Tibial nerve (tissue), 4 donors: ENCODE data around the gene KLRF2. TPM values are rescaled to one million over a fixed set of nuclear protein-coding genes. Genes with fewer than 3 reads are reported as not detected.

ENCODE experiments used
- DNase-seq, 2 donors: peaks; one replicate each; pipeline ENCODE4 v3.0.0-alpha.2; 2019; ENCODE audit warnings: low spot score in 2 of 2
- H3K27ac ChIP-seq, 4 donors: fragments of 200-600 bp; sonication (generic) in 3 of 4; one replicate each; pipeline ENCODE4 v1.5.1; 2017 to 2019; ENCODE audit warnings: mild to moderate bottlenecking in 1 of 4
- H3K27me3 ChIP-seq, 2 donors: fragments of 200-600 bp; sonication (generic) in 1 of 2; one replicate each; pipeline versions ENCODE4 v1.5.1 to v1.6.0; 2017 to 2019
- H3K36me3 ChIP-seq, 3 donors: fragments of 200-600 bp; sonication (generic); one replicate each; pipeline ENCODE4 v1.5.1; 2018 to 2019
- H3K4me1 ChIP-seq, 4 donors: fragments of 200-600 bp; sonication (generic) in 3 of 4; one replicate each; pipeline ENCODE4 v1.5.1; 2017 to 2019
- H3K4me3 ChIP-seq, 4 donors: fragments of 200-600 bp; sonication (generic) in 3 of 4; one replicate each; pipeline ENCODE4 v1.5.1; 2017 to 2019; ENCODE audit warnings: mild to moderate bottlenecking in 1 of 4, moderate library complexity in 1 of 4
- H3K9me3 ChIP-seq, 4 donors: fragments of 200-600 bp; sonication (generic) in 3 of 4; one replicate each; pipeline ENCODE4 v1.5.1; 2017 to 2019
- CTCF ChIP-seq, 5 experiments: fragments of 200-600 bp in 3 of 5; fragments of 450-650 bp in 2 of 5; sonication (generic) in 3 of 5; IDR thresholded peaks; one replicate each; pipeline ENCODE4 v1.5.1; 2016 to 2019; ENCODE audit warnings: antibody characterized with exemption in 5 of 5, mild to moderate bottlenecking in 3 of 5, moderate library complexity in 2 of 5
- EP300 ChIP-seq, 2 donors: sonication (generic); formaldehyde crosslinking; IDR thresholded peaks; one replicate each; pipeline ENCODE4 v1.6.1; 2017; ENCODE audit warnings: antibody characterized with exemption in 2 of 2, mild to moderate bottlenecking in 1 of 2
- POLR2A ChIP-seq, 2 donors: fragments of 450-650 bp; IDR thresholded peaks; one replicate each; pipeline ENCODE4 v1.6.1; 2017; ENCODE audit warnings: antibody characterized with exemption in 2 of 2, mild to moderate bottlenecking in 2 of 2, moderate library complexity in 2 of 2
- WGBS, 2 donors: methylation state at CpG; one replicate each; pipeline ENCODE4 v1.1.5; 2018; 5-methylcytosine and 5-hydroxymethylcytosine counted together
- total RNA-seq, 4 donors: library from RNA; depleted of rRNA; stranded (reverse); fragments of >200 nt; gene quantifications; one replicate each; pipeline ENCODE4 v1.1.0, GENCODE V29; 2016

KLRF2 gene
- total RNA-seq, 4 donors from 2014 or later, result not detected

- peaks cover 0 to 19% (median 4%) of the 10 kb centered on the region in 4 donors for H3K9me3 ChIP-seq
- peak overlapping the region; percentile 43 to 89 (median 71) for H3K27ac ChIP-seq
- TF ChIP-seq EP300 (IDR thresholded peaks at IDR 0.05), result peak in 1 of 2 donors; percentile 19
- TF ChIP-seq POLR2A (IDR thresholded peaks at IDR 0.05), result no peak
- TF ChIP-seq CTCF (IDR thresholded peaks at IDR 0.05), result no peak
- H3K36me3 ChIP-seq, result peaks cover 0 to 4% (median 0%) of the 10 kb centered on the region in 3 donors
- DNase-seq, result no peak
- 33 to 45% methylated on average over 4 of the region's 4 CpGs for WGBS, 2 donors
- H3K27me3 ChIP-seq, result no peaks in the 10 kb centered on the region
- peaks cover 0 to 31% (median 0%) of the 10 kb centered on the region in 4 donors for H3K4me1 ChIP-seq
- H3K4me3 ChIP-seq, result peak overlapping the region; percentile 18 to 51 (median 42)
These were observed 14.4 kb upstream of the KLRF2 start for GRCh38 chr12:9866860-9867269.

- peaks cover 0 to 19% (median 4%) of the 10 kb centered on the region in 4 donors for H3K9me3 ChIP-seq
- peaks cover 0 to 37% (median 0%) of the 10 kb centered on the region in 4 donors for H3K4me1 ChIP-seq
- H3K27me3 ChIP-seq, result no peaks in the 10 kb centered on the region
- WGBS, 2 donors, result 37 to 43% methylated on average over 4 of the region's 4 CpGs
- TF ChIP-seq CTCF (IDR thresholded peaks at IDR 0.05), result no peak
- no peak for TF ChIP-seq EP300 (IDR thresholded peaks at IDR 0.05)
- no peak for TF ChIP-seq POLR2A (IDR thresholded peaks at IDR 0.05)
- peak overlapping the region; percentile 28 to 51 (median 42) for H3K4me3 ChIP-seq
- no peak for DNase-seq
- H3K27ac ChIP-seq, result peak overlapping the region in 3 of 4 donors; percentile 55 to 89 (median 87)
- peaks cover 0 to 4% (median 0%) of the 10 kb centered on the region in 3 donors for H3K36me3 ChIP-seq
These were observed 13.8 kb upstream of the KLRF2 start for GRCh38 chr12:9867531-9867930.

GRCh38 chr12:9868311-9868801 lies 12.9 kb upstream of the KLRF2 start:
- peaks cover 0 to 41% (median 0%) of the 10 kb centered on the region in 4 donors for H3K4me1 ChIP-seq
- no peak for DNase-seq
- WGBS, 2 donors, result 56 to 67% methylated on average over 11 of the region's 11 CpGs
- H3K4me3 ChIP-seq, result peak overlapping the region; percentile 28 to 51 (median 42)
- H3K9me3 ChIP-seq, result peaks cover 0 to 10% (median 2%) of the 10 kb centered on the region in 4 donors
- H3K27ac ChIP-seq, result peak overlapping the region; percentile 61 to 89 (median 88)
- TF ChIP-seq EP300 (IDR thresholded peaks at IDR 0.05) (peak in 1 of 2 donors; percentile 26), POLR2A (IDR thresholded peaks at IDR 0.05) (no peak), CTCF (IDR thresholded peaks at IDR 0.05) (no peak)
- no peaks in the 10 kb centered on the region for H3K36me3 ChIP-seq
- no peaks in the 10 kb centered on the region for H3K27me3 ChIP-seq

- no peak for DNase-seq
- TF ChIP-seq POLR2A (IDR thresholded peaks at IDR 0.05), result no peak
- TF ChIP-seq EP300 (IDR thresholded peaks at IDR 0.05), result no peak
- no peak for TF ChIP-seq CTCF (IDR thresholded peaks at IDR 0.05)
- Histone ChIP-seq H3K4me3 (peak overlapping the region; percentile 28 to 51 (median 42)), H3K4me1 (peaks cover 0 to 41% (median 0%) of the 10 kb centered on the region in 4 donors), H3K27me3 (no peaks in the 10 kb centered on the region), H3K27ac (peak overlapping the region; percentile 61 to 89 (median 88)), H3K9me3 (peaks cover 0 to 5% (median 0%) of the 10 kb centered on the region in 4 donors), H3K36me3 (no peaks in the 10 kb centered on the region)
- 24 to 26% methylated on average over 4 of the region's 4 CpGs for WGBS, 2 donors
These were observed 12.4 kb upstream of the KLRF2 start for GRCh38 chr12:9868951-9869306.

GRCh38 chr12:9869307-9870161 lies 11.8 kb upstream of the KLRF2 start, which contains the start of gene CLEC2B:
TSS of gene CLEC2B (minus strand) at chr12:9869354.
- H3K9me3 ChIP-seq, result no peaks in the 10 kb centered on the region
- H3K36me3 ChIP-seq, result no peaks in the 10 kb centered on the region
- TF ChIP-seq EP300 (IDR thresholded peaks at IDR 0.05) (peak in 1 of 2 donors; percentile 70), CTCF (IDR thresholded peaks at IDR 0.05) (no peak), POLR2A (IDR thresholded peaks at IDR 0.05) (peak; percentile 6 to 50)
- peak within 1 kb of the TSS; percentile 28 to 51 (median 42) for H3K4me3 ChIP-seq
- H3K4me1 ChIP-seq, result peaks cover 0 to 41% (median 0%) of the 10 kb centered on the region in 4 donors
- H3K27ac ChIP-seq, result peak within 1 kb of the TSS; percentile 61 to 89 (median 88)
- H3K27me3 ChIP-seq, result no peaks in the 10 kb centered on the region
- WGBS, 2 donors, result 9 to 11% methylated on average over 11 of the region's 11 CpGs
- DNase-seq, result no peak
